CD4-positive, alpha-beta T cell (primary cell): ENCODE results near the gene ALPK1. TPM values are rescaled to one million over a fixed set of nuclear protein-coding genes. Genes with fewer than 3 reads are reported as not detected.
A peak's percentile ranks its signal among the peaks of the same experiment; 100 is the strongest.

Experiments used
- ATAC-seq: fragments of 200-7000 bp; cut with Tn5 transposase; one replicate; pipeline ENCODE4 v1.10.0; 2022; ENCODE audit warnings: mild to moderate bottlenecking; ENCODE audit not compliant: poor library complexity
- CTCF ChIA-PET: fragments of 350-600 bp; sonication (Branson Sonifier 250); formaldehyde crosslinking; loops from one replicate; lab custom pipeline; 2021; ENCODE audit warnings: antibody characterized with exemption, inconsistent platforms; lab: Charles Lee
- POLR2A ChIA-PET: fragments of 350-600 bp; sonication (Branson Sonifier 250); formaldehyde crosslinking; loops from one replicate; lab custom pipeline; 2021; ENCODE audit warnings: antibody characterized with exemption, inconsistent platforms; lab: Charles Lee
- DNase-seq, 14 experiments: peaks; one replicate each; pipeline ENCODE4 v3.0.0-alpha.2; 2013 to 2020; ENCODE audit warnings: mixed read lengths in 2 of 14
- H3K27ac ChIP-seq, 2 donors: one replicate each; pipeline versions ENCODE4 v1.5.1 to v1.7.0; 2013; ENCODE audit warnings: low read length in 2 of 2, low read depth in 1 of 2, mild to moderate bottlenecking in 1 of 2
- H3K27me3 ChIP-seq, 2 experiments: 1 replicate in 1 of 2; 2 replicates in 1 of 2; pipeline versions ENCODE4 v1.6.1 to v1.7.0; 2013; ENCODE audit warnings: low read length in 2 of 2, control low read depth in 1 of 2, mild to moderate bottlenecking in 1 of 2, moderate library complexity in 1 of 2; ENCODE audit not compliant: insufficient read depth in 2 of 2, control insufficient read depth in 1 of 2
- H3K36me3 ChIP-seq: one replicate; pipeline ENCODE4 v1.6.1; 2013; ENCODE audit warnings: low read length, control low read depth; ENCODE audit not compliant: insufficient read depth
- H3K4me1 ChIP-seq: one replicate; pipeline ENCODE4 v1.6.1; 2013; ENCODE audit warnings: low read length, control low read depth; ENCODE audit not compliant: insufficient read depth
- H3K4me3 ChIP-seq: one replicate; pipeline ENCODE4 v1.5.1; 2013; ENCODE audit warnings: mild to moderate bottlenecking, low read length, moderate library complexity
- H3K9me3 ChIP-seq, 2 experiments: 1 replicate in 1 of 2; 2 replicates in 1 of 2; pipeline versions ENCODE4 v1.6.1 to v1.7.0; 2013; ENCODE audit warnings: low read length in 2 of 2, mild to moderate bottlenecking in 2 of 2, control low read depth in 1 of 2, moderate library complexity in 1 of 2; ENCODE audit not compliant: control insufficient read depth in 1 of 2, insufficient read depth in 1 of 2
- H3K27ac Mint-ChIP-seq: one replicate; pipeline ENCODE4 v1.8.0; 2020; ENCODE audit warnings: mixed read lengths
- H3K27me3 Mint-ChIP-seq: one replicate; pipeline ENCODE4 v1.8.0; 2021; ENCODE audit warnings: mixed read lengths
- H3K36me3 Mint-ChIP-seq: one replicate; pipeline ENCODE4 v1.8.0; 2021; ENCODE audit warnings: low read depth, mixed read lengths
- H3K4me1 Mint-ChIP-seq: one replicate; pipeline ENCODE4 v1.8.0; 2021; ENCODE audit warnings: low read depth, mixed read lengths
- H3K4me3 Mint-ChIP-seq: one replicate; pipeline ENCODE4 v1.8.0; 2020; ENCODE audit warnings: mild to moderate bottlenecking, mixed read lengths
- H3K9me3 Mint-ChIP-seq: one replicate; pipeline ENCODE4 v1.8.0; 2020; ENCODE audit warnings: mixed read lengths
- intact Hi-C, 2 experiments: fragments of 100-400 bp; cut with DNase I in 1 of 2; cut with micrococcal nuclease in 1 of 2; formaldehyde crosslinking; loops; one replicate each; pipeline versions ENCODE4 v1.15.1 to v1.9.0; 2023 to 2025; cut with DNase I, micrococcal nuclease
- total RNA-seq, 174 experiments: library from RNA in 2 of 174; stranded (reverse) in 2 of 174; gene quantifications; one replicate each; pipeline ENCODE4 v1.2.3 and lab custom pipeline; 2021 to 2026
- TF ChIP-seq, protein P1 (sequence below): fragments of 200-600 bp; IDR thresholded peaks from one replicate; pipeline ENCODE4 v1.8.0; 2022; ENCODE audit warnings: antibody characterized with exemption, mild to moderate bottlenecking

Gene ALPK1
- total RNA-seq, 2 experiments from 2014 or later: 8.2 to 9.5 TPM

DNA sequence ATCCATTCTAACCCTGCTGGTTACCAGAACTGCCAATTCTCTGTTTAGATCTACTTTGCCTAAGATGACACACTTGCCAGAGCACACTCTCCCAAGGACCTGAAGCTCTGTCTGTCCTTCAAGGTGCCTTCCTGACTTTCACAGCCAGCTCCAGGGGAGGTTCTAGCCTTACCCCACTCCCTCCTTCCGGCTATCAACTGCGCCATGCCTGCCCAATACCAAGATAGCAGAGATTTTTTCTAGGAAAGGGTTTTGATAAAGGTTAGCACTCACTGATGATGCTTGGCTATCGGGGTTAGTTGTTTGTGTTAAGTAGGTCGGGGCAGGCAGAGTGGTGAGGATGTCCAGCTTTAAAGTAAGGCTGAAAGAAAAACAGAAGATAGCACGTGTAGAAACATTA, 14.3 kb downstream of the ALPK1 start:
- POLR2A ChIA-PET: interaction anchor here (1.0 to 1.1 kb wide), 2 partner anchors 13 to 26 kb away, joined by 3 to 4 read pairs; partner anchors contain the start of gene TIFA
- DNase-seq (no peak), ATAC-seq (no peak)
- H3K27me3 Mint-ChIP-seq: no peaks in the 10 kb centered on the region
- no peak overlapping the region for H3K27ac Mint-ChIP-seq
- no peaks in the 10 kb centered on the region for H3K27me3 ChIP-seq
- H3K4me1 Mint-ChIP-seq: peaks cover 34% of the 10 kb centered on the region
- H3K4me3 ChIP-seq: no peak overlapping the region
- H3K27ac ChIP-seq: no peak overlapping the region
- H3K9me3 ChIP-seq: no peaks in the 10 kb centered on the region
- intact Hi-C loops: no loop called here
- no peaks in the 10 kb centered on the region for H3K36me3 ChIP-seq
- CTCF ChIA-PET: interaction anchor here (0.9 kb wide), 1 partner anchor 11 kb away, joined by 3 read pairs; no protein-coding TSS in a partner anchor
- H3K9me3 Mint-ChIP-seq: no peaks in the 10 kb centered on the region
- peaks cover 15% of the 10 kb centered on the region for H3K36me3 Mint-ChIP-seq
- peaks cover 10% of the 10 kb centered on the region for H3K4me1 ChIP-seq
- H3K4me3 Mint-ChIP-seq: no peak overlapping the region
- TF ChIP-seq, protein P1, sequence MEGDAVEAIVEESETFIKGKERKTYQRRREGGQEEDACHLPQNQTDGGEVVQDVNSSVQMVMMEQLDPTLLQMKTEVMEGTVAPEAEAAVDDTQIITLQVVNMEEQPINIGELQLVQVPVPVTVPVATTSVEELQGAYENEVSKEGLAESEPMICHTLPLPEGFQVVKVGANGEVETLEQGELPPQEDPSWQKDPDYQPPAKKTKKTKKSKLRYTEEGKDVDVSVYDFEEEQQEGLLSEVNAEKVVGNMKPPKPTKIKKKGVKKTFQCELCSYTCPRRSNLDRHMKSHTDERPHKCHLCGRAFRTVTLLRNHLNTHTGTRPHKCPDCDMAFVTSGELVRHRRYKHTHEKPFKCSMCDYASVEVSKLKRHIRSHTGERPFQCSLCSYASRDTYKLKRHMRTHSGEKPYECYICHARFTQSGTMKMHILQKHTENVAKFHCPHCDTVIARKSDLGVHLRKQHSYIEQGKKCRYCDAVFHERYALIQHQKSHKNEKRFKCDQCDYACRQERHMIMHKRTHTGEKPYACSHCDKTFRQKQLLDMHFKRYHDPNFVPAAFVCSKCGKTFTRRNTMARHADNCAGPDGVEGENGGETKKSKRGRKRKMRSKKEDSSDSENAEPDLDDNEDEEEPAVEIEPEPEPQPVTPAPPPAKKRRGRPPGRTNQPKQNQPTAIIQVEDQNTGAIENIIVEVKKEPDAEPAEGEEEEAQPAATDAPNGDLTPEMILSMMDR: no peak

DNA sequence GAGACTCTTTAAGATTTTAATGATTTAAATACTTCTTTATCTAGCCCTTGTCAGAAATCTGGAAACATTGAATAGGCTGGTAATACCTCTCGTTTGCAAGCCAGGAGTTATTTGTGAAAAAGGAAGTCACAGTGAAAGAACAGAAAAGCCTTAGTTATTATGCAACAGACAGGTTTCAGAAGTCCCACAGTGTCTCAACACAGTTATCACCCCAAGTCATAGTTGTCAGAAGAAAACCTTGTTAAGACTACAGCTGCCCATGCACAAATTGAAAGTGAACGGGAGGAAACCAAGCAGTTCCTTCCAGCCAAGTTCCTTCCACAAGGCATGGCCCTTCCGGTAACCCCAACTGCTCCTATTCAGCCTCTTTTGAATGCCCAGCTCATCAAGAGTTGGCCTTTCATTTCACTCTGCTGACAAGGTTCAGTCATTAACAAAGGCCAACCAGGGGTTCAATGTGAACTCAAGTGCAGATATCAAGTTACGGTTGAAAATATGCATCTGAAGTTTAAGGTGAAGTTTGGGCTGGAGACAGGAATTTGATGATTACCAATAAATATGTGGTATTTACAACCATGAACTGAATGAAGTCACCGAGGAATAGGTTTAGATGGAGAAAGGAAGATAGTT, 15.6 kb downstream of the ALPK1 start:
- ChIA-PET POLR2A (no interaction called here), CTCF (interaction anchor here (0.7 to 0.9 kb wide), 2 partner anchors 12 to 245 kb away, joined by 3 read pairs; no protein-coding TSS in a partner anchor)
- TF ChIP-seq, protein P1: no peak
- Mint-ChIP-seq H3K4me3 (no peak overlapping the region), H3K27ac (no peak overlapping the region), H3K4me1 (peaks cover 26% of the 10 kb centered on the region), H3K36me3 (peaks cover 24% of the 10 kb centered on the region), H3K27me3 (no peaks in the 10 kb centered on the region), H3K9me3 (no peaks in the 10 kb centered on the region)
- H3K36me3 ChIP-seq: no peaks in the 10 kb centered on the region
- H3K27ac ChIP-seq: no peak overlapping the region
- intact Hi-C loops: no loop called here
- no peaks in the 10 kb centered on the region for H3K27me3 ChIP-seq
- no peak overlapping the region for H3K4me3 ChIP-seq
- H3K4me1 ChIP-seq: peaks cover 10% of the 10 kb centered on the region
- no peaks in the 10 kb centered on the region for H3K9me3 ChIP-seq
- ATAC-seq (no peak), DNase-seq (peak in 2 of 14 experiments; percentile 37 to 38)

DNA sequence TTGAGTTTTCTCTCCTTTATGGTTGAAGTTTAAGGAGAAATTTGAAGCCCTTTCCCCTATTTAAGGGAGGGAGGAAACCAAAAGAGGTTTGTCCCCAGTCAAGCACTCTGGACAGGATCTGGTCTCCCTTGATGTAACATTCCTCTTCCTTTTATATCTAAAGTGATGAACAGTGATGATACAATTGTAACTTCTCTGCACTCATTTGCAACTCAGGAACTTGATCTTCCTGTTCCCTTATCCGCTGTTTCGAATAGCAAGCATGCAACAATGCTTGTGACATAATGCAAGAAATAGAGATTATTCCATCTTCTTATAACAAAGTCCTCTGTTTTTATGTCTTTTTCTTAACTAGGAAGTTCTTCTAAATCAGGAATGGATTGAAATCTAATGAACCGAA, 18.3 kb downstream of the ALPK1 start:
- H3K27ac ChIP-seq: no peak overlapping the region
- H3K4me1 Mint-ChIP-seq: peaks cover 12% of the 10 kb centered on the region
- DNase-seq: no peak
- H3K36me3 Mint-ChIP-seq: peaks cover 18% of the 10 kb centered on the region
- no peak overlapping the region for H3K4me3 ChIP-seq
- CTCF ChIA-PET: no interaction called here
- no peaks in the 10 kb centered on the region for H3K36me3 ChIP-seq
- no peak overlapping the region for H3K27ac Mint-ChIP-seq
- H3K9me3 ChIP-seq: no peaks in the 10 kb centered on the region
- H3K4me1 ChIP-seq: no peaks in the 10 kb centered on the region
- no peaks in the 10 kb centered on the region for H3K27me3 ChIP-seq
- no peak for ATAC-seq
- POLR2A ChIA-PET: no interaction called here
- H3K9me3 Mint-ChIP-seq: no peaks in the 10 kb centered on the region
- intact Hi-C loops: no loop called here
- H3K4me3 Mint-ChIP-seq: no peak overlapping the region
- H3K27me3 Mint-ChIP-seq: no peaks in the 10 kb centered on the region
- TF ChIP-seq, protein P1: no peak
